HG03520 (cell line): ENCODE measurements around the gene UBE2G1.

Source experiments
- ATAC-seq: cut with Tn5 transposase; IDR thresholded peaks from one replicate; pipeline ENCODE4 v1.9.1; 2021; ENCODE audit warnings: mild to moderate bottlenecking, moderate library complexity; ENCODE audit not compliant: unreplicated experiment

UBE2G1 gene

DNA sequence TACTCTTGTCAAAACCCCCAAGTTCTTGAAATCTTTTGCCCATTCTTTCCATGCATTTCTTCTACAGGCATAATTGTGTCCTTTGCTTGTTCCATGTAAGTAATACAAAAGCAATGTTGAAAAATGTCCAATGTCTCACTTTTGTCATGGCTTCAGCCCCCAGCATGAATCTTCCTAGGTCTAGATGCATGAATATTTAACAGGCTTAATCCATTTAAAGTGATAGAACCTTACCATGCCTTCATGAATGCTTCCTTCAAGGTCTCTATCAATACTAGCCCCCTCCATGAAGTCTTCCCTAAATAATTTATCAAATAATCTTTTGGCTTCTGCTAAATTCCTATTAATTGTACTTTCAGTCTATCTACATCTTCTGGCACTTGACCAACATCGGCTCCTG, 56.6 kb downstream of the UBE2G1 start:
- no peak for ATAC-seq

DNA sequence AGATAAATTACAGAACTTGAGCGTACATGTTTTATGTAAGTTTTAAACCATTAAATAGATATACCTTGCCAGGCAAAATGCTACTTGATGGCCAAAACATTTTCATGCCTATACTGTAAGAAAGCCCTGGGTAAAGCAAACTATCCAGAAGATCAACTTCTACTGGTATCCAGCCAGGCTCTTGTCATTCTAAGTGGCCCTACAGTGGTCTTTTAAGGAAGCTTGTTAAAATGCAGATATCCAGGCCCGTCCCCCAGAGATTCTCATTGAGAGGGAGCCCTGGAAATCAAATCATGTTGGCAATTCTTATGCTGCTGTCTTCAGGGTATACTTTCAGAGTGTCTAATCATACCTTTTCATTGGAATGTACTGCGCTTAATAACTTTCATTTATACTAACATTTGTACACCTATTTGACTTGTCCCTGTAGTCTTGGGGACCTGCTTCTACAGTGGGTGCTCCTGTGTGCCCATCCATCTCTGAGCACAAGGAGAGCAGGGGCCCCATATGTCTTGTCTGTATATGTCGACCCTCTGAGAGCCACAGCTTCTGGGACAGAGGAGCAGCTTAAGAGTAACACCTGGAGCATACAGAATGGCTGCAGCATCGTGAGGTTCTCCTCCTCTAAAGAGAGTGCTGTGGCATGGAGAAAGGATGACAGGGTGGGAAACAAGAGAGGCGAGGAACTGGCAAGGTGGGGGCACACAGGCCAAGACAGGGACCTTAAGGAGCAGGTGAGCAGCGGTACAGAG, 59.1 kb downstream of the UBE2G1 start:
- ATAC-seq: no peak

DNA sequence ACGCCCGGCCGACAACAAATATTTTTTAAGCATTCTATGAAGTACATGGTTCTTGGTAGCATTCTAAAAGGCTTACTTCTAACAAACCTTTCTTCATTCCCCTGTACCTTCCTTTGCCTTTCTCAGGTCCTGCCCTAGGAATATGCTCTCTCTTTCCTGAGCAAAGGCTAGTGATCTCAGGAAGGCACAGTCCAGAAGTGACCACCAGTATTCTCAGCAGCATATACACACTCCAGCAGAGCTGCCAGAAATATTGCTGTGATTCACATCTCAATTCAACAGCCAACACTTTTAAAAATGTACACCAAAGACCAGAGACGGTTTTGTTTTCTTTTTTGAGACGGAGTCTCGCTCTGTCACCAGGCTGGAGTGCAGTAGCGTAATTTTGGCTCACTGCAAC, 61.3 kb downstream of the UBE2G1 start:
- ATAC-seq: no peak

DNA sequence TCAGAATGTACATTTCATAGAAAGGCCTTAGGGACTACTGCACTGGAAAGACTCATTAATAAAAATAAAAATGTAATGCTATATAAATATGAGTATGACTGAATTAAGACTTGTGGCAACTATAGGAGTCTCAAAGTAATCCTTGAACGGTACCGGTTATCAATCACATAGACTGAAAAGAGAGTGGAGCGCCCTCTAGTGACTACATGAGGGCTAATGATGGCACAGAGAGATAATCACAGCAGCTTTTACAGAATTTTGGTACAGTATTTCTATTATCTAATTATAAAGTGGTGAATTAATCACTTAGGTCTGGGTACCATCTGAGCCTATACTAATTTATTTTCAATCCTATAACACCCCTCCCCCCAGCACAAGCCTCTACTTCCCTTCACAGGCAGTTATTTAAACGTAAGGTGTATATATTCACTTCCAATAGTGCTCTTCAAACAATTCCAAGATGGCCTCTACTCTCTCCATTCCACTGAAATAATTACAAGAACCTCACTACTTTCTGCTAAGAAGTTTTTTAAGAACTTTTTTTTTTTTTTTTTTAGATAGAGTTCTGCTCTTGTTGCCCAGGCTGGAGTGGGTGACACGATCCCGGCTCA, 62.0 kb downstream of the UBE2G1 start:
- ATAC-seq: no peak

DNA sequence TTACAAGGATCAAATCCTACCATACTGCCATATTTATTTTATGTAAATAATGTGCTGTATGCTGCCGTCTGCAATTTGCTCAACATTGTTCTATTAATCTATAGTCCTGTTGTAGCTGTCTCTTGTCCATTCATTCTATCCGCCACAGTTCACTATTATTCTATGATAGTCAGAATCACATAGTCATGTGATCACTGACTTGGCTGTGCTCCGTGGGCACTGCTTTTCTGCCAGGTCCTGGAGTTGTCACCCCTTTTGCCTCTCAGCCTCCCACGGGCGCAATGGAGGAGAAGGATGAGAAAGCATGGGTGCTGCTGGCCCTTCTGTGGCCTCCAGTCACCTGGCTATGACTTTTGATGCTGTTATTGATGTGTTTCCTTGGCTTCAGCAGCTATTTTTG, 65.4 kb downstream of the UBE2G1 start:
- ATAC-seq: no peak

DNA sequence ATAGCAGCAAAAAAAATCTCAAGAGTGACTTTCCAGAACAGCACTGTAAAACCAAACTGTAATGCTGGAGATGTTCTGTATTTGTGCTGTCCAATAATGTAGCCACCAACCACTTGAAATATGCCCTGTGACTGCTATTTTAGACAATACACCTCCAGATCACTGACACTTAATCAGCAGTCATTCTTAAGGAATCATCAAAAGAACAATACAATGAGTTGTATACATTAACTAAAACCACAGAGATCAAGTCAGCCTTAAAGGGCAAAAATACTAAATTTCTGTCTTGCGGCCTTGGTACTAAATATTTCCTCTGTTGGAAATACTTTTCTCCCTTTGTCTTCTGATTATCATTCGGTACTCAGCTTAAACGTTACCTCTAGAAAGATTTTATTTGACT, 69.1 kb downstream of the UBE2G1 start:
- no peak for ATAC-seq

DNA sequence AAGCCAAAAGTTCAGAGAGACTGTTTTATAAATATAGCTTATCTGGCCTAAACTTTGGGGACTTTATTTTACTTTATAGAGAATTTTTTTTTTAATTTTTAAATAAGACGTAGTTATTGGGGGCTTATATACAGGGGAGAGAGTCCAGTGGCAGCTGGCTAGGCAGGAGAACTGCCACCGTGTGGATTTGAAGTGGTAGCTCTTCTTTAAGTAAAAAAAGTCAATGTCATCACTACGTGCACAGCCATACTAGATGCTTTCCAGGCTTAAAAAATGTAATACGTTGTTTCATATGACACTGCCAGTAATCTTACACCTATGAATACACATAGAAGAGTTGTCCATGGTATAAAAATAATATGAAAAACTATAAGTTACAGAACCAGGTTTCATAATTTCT, 70.8 kb downstream of the UBE2G1 start:
- no peak for ATAC-seq

DNA sequence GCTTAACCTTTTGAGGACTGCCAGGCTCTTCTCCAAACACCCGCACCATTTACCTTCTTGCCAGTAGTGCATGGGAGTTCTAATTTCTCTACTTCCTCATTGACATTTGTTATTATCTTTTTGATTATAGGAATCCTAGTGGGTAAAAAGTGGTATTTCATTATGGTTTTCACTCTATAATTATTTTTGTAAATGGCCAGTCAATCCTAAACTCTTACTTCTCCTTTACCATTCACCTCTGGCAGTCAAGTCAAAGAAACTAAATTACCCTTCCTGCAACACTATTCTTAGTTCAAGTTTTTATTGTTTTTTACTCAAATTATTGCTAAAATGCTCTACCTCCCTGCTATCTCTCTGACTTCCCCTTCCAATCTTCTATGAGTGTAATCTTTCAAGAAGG, 72.9 kb downstream of the UBE2G1 start:
- no peak for ATAC-seq

DNA sequence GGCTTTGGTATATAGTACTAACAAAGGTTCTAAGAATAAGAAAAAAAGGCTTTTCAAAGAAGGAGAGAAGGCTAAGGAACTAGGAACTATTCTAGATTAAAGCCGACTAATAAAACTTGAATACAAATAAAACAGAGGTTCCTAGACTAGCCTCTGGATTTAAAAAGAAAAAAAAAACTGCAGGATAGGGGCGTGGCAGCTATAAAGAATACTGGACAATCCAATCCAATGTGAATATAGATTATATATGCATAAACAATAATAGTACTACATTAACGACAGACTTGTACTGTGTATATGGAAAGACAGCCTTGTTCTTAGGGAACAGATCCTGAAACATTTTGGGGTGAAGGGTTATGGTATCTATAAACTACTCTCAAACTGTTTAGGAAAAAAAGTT, 78.8 kb downstream of the UBE2G1 start:
- ATAC-seq: no peak

DNA sequence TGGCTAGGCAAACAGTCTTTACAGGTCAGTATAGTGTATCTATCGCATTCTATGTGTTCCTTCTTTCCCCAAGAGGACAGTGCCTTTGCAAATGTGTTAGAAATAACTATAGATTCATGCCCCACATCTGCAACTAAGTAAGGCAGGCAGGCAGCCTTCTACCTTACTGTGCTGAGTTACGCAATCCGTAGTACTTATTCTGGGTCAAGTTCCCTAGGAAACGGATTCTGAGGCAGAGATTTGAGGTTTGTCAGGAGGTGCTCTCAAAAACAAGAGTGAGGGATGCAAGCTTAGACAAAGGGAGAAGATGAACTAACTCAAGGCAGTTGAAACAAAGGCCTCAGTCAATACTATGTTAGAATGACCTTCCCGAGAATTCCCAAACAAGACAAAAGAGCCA, 90.0 kb downstream of the UBE2G1 start:
- no peak for ATAC-seq

DNA sequence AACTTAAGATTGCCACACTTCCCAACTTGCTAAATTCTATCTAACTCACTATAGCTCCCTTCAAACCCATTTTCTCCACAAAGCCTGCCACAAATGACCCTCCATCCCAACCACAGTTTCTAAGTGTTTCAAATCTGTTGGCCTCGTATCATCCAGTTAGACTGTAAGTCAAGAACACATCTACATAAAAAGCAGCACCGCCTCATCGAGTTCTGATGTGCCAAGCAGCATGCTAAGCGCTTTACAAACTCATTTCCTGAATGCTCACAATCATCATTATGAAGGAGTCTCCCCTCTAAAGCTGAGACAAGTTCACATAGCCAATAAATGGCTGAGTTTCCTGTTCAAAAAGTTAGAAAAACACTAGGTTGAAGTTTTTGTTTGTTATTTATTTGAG, 93.5 kb downstream of the UBE2G1 start:
- no peak for ATAC-seq

DNA sequence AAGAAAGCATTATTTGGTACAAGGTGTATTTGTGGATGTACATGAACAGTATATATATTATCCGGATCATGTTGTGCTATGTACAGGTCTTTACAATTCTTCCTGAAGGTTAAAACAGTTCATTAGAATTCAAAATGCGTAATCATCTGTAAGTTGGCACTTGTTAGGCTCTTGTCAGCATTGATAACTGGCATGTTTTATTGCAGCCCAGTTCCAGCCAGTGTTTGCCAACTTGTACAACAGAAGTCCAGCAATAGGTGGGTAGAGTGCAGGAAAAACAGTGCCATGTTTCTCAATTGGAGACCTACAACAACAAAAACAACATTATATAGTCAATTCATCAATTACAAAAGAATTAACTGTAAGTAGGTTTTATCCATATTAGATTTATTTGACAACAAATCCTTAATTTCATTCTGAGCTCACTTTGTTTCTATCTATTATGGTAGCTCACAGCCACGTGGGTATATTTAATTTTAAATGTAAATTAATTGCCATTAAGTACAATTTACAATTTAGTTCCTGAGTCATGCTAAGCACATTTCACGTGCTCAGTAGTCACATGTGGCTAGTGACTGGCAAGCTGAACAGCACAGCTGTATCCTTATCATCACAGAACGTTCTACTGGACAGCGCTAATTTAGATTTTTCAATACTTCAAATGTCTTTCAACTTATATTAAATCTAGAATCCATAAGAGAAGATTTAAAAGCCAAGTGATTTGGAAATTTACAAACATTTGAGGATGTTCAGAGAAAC, 94.1 kb downstream of the UBE2G1 start:
- no peak for ATAC-seq

DNA sequence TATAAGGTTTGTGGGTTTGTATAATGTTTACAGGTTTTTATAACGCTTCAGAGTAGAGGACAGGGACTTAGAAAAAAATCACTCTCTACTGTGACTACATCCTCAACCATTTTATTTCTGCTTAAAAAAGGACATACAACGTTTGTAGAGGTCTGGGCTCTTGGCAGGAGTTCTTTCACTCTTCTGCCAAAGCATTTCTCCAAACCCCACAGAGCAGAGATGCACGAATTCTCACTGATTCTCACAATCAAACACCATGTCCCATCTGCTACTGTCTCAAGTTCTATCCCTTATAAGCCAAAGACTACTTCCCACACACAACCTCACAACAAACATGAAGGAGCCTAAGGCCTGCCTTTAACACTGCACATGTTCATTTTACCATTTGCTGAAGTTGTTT, 95.7 kb downstream of the UBE2G1 start:
- ATAC-seq: no peak

DNA sequence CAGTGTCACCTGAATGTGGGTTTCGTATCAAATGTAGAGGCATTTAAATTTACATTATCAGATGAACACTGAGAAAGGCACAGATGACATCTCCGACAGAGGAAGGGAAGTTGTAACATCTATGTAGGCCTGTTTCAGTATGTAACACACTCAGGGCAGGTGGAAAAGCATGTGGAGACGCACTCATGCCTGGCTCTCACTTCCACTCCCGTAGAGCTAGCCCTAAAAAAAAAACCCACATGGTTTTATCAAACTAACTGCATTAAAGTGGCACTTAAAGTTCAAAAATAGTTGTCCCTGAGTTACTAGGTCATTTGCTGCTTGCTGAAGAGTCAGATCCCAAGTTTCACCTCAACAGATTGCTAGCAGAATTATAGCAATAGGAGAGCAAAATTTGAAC, 96.6 kb downstream of the UBE2G1 start:
- no peak for ATAC-seq

DNA sequence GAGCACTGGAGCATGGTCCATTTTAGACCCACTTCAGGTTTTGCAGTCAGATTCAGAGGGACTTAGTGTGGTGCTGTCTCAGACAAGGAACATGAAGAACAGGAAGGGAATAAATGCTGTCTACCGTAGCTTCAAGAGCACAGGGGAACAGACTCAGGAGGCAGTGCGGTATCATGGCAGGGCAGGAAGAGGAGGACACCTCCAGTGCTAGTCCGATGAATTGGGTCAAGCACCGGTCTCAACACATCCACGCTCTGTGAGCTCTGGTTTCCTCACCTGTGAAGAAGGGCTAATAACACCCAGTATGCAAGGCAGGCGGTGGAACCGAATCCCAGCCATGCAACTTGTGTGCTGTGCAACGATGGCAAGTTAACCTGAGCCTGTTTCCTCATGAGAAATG, 99.1 kb downstream of the UBE2G1 start:
- ATAC-seq: no peak

DNA sequence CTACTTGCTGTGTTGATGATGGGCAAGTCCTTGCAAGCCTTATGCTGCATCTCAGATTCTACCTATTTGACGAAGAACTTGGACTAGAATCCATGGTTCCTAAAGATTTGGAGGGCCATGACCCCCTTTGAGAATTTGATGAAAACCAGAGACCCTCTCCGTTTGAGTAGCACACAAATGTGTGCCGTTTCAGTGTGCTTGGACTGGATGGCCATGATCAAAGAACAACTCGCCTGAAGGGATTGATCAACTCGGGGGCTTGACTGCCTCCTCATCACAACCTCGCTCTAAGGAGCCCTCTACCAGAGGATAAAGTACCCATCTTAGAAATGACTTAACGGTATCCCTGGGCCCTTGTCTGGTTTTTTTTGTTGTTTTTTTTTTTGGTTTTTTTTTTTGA, 99.9 kb downstream of the UBE2G1 start:
- no peak for ATAC-seq

DNA sequence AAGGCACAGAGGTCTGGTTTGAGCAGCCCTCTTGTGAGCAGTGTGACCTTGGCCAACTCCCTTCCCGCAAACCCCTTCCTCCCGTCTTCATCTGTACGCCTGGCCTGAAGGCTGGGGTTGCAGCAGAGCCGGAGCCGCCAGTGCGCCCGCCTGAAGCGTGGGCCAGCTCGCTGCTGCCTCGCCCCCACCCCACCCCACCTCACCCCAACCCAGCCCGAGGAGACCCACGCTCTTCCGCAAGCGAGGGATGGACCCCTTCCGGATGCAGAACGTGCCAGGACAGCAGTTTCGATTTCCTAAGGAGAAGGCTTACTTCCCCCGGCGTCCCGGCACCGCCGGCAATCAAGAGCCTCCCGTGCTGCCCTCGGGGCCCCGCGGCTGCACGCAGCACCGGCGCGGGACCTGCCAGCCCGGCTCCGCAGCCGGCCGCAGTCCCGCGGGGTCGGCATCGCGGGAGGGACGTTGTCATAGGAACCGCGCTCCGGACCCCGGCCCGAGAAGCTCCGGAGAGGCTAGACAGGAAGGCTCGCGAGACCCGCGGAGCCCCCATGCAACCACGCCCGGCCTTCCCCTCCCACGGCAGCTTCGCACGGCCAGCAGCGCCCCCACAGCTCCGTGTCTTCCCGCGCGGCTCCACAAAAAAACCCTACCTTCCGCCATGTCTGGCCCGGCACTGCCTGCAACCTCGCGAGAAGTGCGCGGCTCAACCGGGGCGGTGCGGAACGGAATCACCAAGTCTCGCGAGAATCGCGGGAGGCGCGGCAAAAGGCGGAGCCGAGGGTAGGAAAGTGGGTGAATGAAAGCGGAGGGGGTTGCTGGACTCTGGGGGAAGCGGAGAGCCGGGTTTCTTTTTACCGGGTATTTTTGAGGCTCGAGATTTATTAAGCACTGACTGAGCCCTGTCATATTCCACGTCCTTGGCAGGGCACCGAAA, 102.9 kb downstream of the UBE2G1 start, which contains the start of gene ANKFY1:
Gene ANKFY1 (minus strand): TSS at position 698 of the 934 bp plus-strand sequence. CDS start 38 bp downstream, at position 660.
- peak; percentile 84 for ATAC-seq

DNA sequence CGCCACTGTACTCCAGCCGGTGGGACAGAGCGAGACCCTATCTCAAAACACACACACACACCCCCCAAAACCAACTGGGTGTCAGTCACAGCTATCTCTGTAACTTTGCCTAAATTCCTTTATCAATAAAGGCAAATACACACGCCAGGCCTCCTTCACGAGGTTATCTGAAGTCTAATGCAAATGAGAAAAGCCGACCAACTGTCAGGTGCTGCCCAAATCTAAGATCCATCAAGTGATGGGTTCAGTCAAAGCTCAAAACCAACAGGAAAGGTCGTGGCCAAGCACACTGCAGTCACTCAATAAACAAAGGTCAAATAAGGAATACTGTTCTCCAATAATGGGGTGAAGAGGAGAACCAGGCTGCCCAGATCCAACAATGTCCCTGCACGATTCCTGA, 103.8 kb downstream of the UBE2G1 start:
- no peak for ATAC-seq

DNA sequence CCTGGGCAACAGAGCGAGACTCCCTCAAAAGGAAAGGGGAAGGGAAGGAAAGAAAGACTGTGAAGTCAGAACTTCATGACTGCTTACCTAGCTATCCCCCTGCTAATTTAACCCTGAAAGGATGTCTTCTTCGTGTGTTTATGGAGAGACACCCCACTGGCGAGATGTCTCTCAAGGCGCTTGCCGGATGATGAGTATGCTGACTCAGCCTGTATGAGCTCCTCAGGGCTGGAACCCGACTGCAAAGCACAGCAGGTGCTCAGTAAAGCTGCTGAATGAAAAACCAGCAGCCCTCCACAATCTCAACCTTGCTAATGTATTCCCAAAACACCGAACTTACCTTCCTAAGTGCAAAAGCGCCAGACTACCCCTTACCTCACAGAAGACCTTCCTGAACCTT, 105.0 kb downstream of the UBE2G1 start:
- no peak for ATAC-seq

DNA sequence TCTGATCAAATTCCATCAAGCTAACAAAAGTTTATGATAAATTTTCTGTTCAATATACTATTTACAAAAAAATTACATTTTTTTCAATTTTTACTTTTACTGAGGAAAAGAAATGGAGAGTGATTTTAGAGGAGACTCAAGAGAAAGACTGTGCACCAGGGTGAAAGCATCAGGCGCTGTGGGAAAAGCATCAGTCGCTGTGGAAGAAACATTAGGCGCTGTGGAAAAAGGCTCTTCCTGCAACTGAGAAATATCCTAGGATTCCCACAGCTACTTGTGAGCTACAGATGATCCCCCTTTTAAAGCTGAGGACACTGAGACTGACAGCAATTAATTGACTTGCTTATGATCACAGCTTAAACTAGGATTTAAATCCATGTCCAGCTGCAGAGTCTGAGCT, 107.6 kb downstream of the UBE2G1 start:
- ATAC-seq: no peak

DNA sequence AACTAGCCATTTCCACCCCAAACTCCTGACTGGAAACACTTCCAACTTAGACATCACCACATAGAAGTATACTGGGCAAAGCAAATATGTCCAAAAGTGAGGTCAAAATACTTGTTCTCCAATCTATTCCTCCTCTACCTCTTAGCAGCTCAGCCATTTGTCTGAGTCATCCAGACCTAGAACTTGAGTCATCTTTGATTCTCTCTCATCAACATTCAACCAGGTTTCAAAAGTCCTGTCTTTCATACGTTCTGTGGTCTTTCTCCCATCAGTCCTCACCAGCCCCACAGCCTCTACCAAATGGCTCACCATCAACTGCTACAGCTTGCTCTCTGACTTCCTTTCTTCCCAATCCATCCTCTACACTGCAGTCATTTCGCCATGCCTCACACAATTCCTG, 109.5 kb downstream of the UBE2G1 start:
- ATAC-seq: no peak
